HepG2 (cell line): ENCODE measurements around the gene ZBTB2. TPM values are rescaled to one million over a fixed set of nuclear protein-coding genes. Genes with fewer than 3 reads are reported as not detected.

Source experiments
- FOSL2 ChIP-seq: sonication (generic); formaldehyde crosslinking; IDR thresholded peaks from 2 replicates; pipeline ENCODE4 v1.4.0; 2020; ENCODE audit warnings: missing genetic modification reagents
- GATAD1 ChIP-seq: IDR thresholded peaks from 2 replicates; pipeline ENCODE4 v1.6.1; 2016; ENCODE audit warnings: missing genetic modification reagents, missing compliant biosample characterization
- IRF2 ChIP-seq: IDR thresholded peaks from 2 replicates; pipeline ENCODE4 v1.6.1; 2018; ENCODE audit warnings: missing genetic modification reagents, missing compliant biosample characterization
- TAF1 ChIP-seq: sonication (generic); formaldehyde crosslinking; IDR thresholded peaks from 2 replicates; pipeline ENCODE4 v1.4.0; 2020; ENCODE audit warnings: missing genetic modification reagents
- ZNF121 ChIP-seq: sonication (generic); formaldehyde crosslinking; IDR thresholded peaks from 2 replicates; pipeline ENCODE4 v1.5.0; 2020; ENCODE audit warnings: mild to moderate bottlenecking, missing genetic modification reagents
- ZNF350 ChIP-seq: sonication (generic); formaldehyde crosslinking; IDR thresholded peaks from 2 replicates; pipeline ENCODE4 v1.4.0; 2020; ENCODE audit warnings: mild to moderate bottlenecking, low read depth, missing genetic modification reagents, borderline replicate concordance
- ZNF562 ChIP-seq: sonication (generic); formaldehyde crosslinking; IDR thresholded peaks from 2 replicates; pipeline ENCODE4 v1.8.0; 2022; ENCODE audit warnings: missing genetic modification reagents, borderline replicate concordance
- polyA plus RNA-seq, 8 experiments: library from polyadenylated mRNA; depleted of rRNA in 3 of 8; stranded (reverse) in 7 of 8; unstranded in 1 of 8; fragments of >200 nt; fragmentation: Illumina TruSeq in 4 of 8; extraction: Trizol in 4 of 8; gene quantifications; 2 replicates each; pipeline versions ENCODE4 v1.2.1 to v1.2.3, GENCODE V29; 2011 to 2016; ENCODE audit warnings: low read depth in 4 of 8, missing spikeins in 1 of 8, mixed read lengths in 1 of 8; ENCODE audit not compliant: insufficient read depth in 1 of 8
- total RNA-seq, 5 experiments: library from RNA; depleted of rRNA; stranded (reverse); fragments of >200 nt; fragmentation: Illumina TruSeq; extraction: Trizol; gene quantifications; 2 replicates each; pipeline ENCODE4 v1.2.3, GENCODE V29; 2016; ENCODE audit warnings: low read depth in 1 of 5
- TF ChIP-seq, protein P1 (sequence below): sonication (generic); formaldehyde crosslinking; IDR thresholded peaks from 2 replicates; pipeline ENCODE4 v1.4.0; 2020; ENCODE audit warnings: missing genetic modification reagents, borderline replicate concordance
- TF ChIP-seq, protein P2 (sequence below): sonication (generic); formaldehyde crosslinking; IDR thresholded peaks from 2 replicates; pipeline ENCODE4 v1.4.0; 2020; ENCODE audit warnings: missing genetic modification reagents

ZBTB2 gene
- total and polyA plus RNA-seq, 2 of the 13 experiments (the other 11 are each of a cell fraction or from before 2014, with no cell fraction given) = 15.4 to 22.8 TPM

DNA sequence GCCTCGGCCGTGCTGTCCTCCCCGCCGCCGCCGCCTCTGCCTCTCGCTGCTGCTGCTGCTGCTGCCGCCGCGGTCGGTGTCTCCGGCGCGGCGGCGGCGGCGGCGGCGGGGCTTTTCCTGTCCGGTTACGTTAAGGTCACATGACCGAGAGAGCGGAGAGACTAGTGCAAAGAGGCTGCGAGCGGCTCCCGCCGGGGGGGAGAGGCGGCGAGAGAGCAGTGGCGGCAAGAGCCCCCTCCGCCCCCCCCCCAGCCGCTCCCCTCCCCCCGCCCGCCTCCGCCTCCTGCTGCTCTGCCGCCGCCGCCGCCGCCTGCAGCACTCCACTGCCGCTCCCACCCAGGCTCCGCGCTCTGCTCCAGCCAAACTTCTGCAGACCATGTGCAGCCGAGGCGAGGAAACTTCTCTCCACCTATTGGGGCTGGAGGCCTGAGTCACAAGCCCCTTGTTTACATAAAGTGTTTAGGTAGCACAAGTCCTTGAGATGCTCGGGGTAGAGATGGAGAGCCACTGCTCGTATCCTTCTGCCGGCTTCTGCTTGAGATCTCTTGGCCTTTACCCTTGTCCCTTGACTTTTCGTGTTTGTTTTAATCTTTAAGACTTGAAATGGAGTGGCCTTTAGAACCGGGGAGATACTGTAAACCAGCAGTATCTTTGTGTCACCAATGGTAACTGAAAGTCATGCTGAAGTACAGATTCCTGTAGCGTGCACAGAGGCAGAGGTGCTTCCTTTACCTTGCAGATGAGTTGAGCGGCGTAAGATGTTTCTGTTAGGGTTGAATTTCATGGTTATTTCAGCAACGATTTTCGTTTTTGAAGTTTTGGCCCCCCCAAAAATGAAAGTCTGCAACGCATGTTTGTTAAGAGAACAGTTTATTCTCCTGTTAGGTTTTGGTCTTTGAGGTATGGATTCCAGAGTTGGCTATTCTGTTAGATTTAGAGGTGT is at the start of gene ZBTB2 (continued):
- TF ChIP-seq, protein P1, sequence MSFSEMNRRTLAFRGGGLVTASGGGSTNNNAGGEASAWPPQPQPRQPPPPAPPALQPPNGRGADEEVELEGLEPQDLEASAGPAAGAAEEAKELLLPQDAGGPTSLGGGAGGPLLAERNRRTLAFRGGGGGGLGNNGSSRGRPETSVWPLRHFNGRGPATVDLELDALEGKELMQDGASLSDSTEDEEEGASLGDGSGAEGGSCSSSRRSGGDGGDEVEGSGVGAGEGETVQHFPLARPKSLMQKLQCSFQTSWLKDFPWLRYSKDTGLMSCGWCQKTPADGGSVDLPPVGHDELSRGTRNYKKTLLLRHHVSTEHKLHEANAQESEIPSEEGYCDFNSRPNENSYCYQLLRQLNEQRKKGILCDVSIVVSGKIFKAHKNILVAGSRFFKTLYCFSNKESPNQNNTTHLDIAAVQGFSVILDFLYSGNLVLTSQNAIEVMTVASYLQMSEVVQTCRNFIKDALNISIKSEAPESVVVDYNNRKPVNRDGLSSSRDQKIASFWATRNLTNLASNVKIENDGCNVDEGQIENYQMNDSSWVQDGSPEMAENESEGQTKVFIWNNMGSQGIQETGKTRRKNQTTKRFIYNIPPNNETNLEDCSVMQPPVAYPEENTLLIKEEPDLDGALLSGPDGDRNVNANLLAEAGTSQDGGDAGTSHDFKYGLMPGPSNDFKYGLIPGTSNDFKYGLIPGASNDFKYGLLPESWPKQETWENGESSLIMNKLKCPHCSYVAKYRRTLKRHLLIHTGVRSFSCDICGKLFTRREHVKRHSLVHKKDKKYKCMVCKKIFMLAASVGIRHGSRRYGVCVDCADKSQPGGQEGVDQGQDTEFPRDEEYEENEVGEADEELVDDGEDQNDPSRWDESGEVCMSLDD (CRISPR knock-in tag) = no peak
- peak; percentile 79 for TF ChIP-seq FOSL2 (CRISPR knock-in tag)
- no peak for TF ChIP-seq ZNF562 (CRISPR knock-in tag)
- no peak for TF ChIP-seq ZNF121 (CRISPR knock-in tag)
- TF ChIP-seq GATAD1 (CRISPR knock-in tag) = peak; percentile 21; the same call in 1 of the 2 replicates
- TF ChIP-seq ZNF350 = 0 out of 2 replicates have a peak, but pooled peaks have one; percentile 33
- TF ChIP-seq, protein P2, sequence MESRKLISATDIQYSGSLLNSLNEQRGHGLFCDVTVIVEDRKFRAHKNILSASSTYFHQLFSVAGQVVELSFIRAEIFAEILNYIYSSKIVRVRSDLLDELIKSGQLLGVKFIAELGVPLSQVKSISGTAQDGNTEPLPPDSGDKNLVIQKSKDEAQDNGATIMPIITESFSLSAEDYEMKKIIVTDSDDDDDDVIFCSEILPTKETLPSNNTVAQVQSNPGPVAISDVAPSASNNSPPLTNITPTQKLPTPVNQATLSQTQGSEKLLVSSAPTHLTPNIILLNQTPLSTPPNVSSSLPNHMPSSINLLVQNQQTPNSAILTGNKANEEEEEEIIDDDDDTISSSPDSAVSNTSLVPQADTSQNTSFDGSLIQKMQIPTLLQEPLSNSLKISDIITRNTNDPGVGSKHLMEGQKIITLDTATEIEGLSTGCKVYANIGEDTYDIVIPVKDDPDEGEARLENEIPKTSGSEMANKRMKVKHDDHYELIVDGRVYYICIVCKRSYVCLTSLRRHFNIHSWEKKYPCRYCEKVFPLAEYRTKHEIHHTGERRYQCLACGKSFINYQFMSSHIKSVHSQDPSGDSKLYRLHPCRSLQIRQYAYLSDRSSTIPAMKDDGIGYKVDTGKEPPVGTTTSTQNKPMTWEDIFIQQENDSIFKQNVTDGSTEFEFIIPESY (CRISPR knock-in tag) = no peak
- TF ChIP-seq IRF2 (CRISPR knock-in tag) = peak; percentile 41; the same call in 1 of the 2 replicates
- TF ChIP-seq TAF1 = no peak
- TF ChIP-seq, all 625 proteins: peak for 140
